OCI-LY1 (cell line): ENCODE measurements around the gene CXCL3.

ENCODE experiments used
- H2AFZ ChIP-seq: fragments of 200-600 bp; sonication (generic), shearing (Covaris generic); 2 replicates; pipeline ENCODE4 v1.6.0; 2014; ENCODE audit warnings: antibody characterized with exemption, mild to moderate bottlenecking, low read length
- H3F3A ChIP-seq: fragments of 200-600 bp; sonication (generic), shearing (Covaris generic); 2 replicates; pipeline ENCODE4 v1.6.0; 2014; ENCODE audit warnings: mild to moderate bottlenecking, antibody characterized with exemption, low read length, moderate library complexity; ENCODE audit not compliant: insufficient read depth
- H3K27ac ChIP-seq: fragments of 200-600 bp; sonication (generic); 2 replicates; pipeline ENCODE4 v1.5.1; 2014; ENCODE audit warnings: low read length, mixed run types, mild to moderate bottlenecking, low read depth; ENCODE audit not compliant: poor library complexity, severe bottlenecking
- H3K27me3 ChIP-seq: fragments of 200-600 bp; sonication (generic); 2 replicates; pipeline ENCODE4 v1.6.0; 2014; ENCODE audit warnings: antibody characterized with exemption, mild to moderate bottlenecking, low read length, moderate library complexity; ENCODE audit not compliant: insufficient read depth
- H3K36me3 ChIP-seq: fragments of 200-600 bp; sonication (generic); 2 replicates; pipeline ENCODE4 v1.6.1; 2014; ENCODE audit warnings: mild to moderate bottlenecking, antibody characterized with exemption, low read length, moderate library complexity, mixed read lengths; ENCODE audit not compliant: insufficient read depth
- H3K4me1 ChIP-seq: fragments of 200-600 bp; sonication (generic); 2 replicates; pipeline ENCODE4 v1.5.1; 2014; ENCODE audit warnings: mild to moderate bottlenecking, low read length, moderate library complexity; ENCODE audit not compliant: insufficient read depth, severe bottlenecking
- H3K4me2 ChIP-seq: fragments of 200-600 bp; sonication (generic), shearing (Covaris generic); 2 replicates; pipeline ENCODE4 v1.6.1; 2014; ENCODE audit warnings: low read length
- H3K4me3 ChIP-seq: fragments of 200-600 bp; sonication (generic); 2 replicates; pipeline ENCODE4 v1.5.1; 2014; ENCODE audit warnings: low read length, low read depth, mild to moderate bottlenecking, mixed read lengths; ENCODE audit not compliant: poor library complexity, severe bottlenecking
- H3K79me2 ChIP-seq: fragments of 200-600 bp; shearing (Covaris generic); 2 replicates; pipeline ENCODE4 v1.6.1; 2016; ENCODE audit warnings: mixed run types, low read length, mixed read lengths; ENCODE audit not compliant: insufficient read depth
- H3K9ac ChIP-seq: fragments of 200-600 bp; sonication (generic), shearing (Covaris generic); 2 replicates; pipeline ENCODE4 v1.6.1; 2014; ENCODE audit warnings: mild to moderate bottlenecking, low read length, mixed read lengths
- H3K9me2 ChIP-seq: fragments of 200-600 bp; sonication (generic), shearing (Covaris generic); 2 replicates; pipeline ENCODE4 v1.6.1; 2014; ENCODE audit warnings: low read depth, mild to moderate bottlenecking, low read length, mixed read lengths
- H3K9me3 ChIP-seq: fragments of 200-600 bp; shearing (Covaris generic); 2 replicates; pipeline ENCODE4 v1.6.1; 2014; ENCODE audit warnings: low read length, mixed read lengths
- H4K20me1 ChIP-seq: fragments of 200-600 bp; sonication (generic), shearing (Covaris generic); 2 replicates; pipeline ENCODE4 v1.6.0; 2016; ENCODE audit warnings: mild to moderate bottlenecking, low read length; ENCODE audit not compliant: insufficient read depth
- EZH2 ChIP-seq: fragments of 200-600 bp; sonication (generic), shearing (Covaris generic); IDR thresholded peaks from 2 replicates; pipeline ENCODE4 v1.8.0; 2017; ENCODE audit warnings: borderline replicate concordance, mixed run types, mild to moderate bottlenecking, antibody characterized with exemption, low read length, moderate library complexity, mixed read lengths
- TF ChIP-seq, protein P1 (sequence below): fragments of 200-600 bp; sonication (generic), shearing (Covaris generic); IDR thresholded peaks from 2 replicates; pipeline ENCODE4 v1.5.1; 2017; ENCODE audit warnings: mild to moderate bottlenecking, antibody characterized with exemption, low read length, moderate library complexity, mixed read lengths

CXCL3 gene

DNA sequence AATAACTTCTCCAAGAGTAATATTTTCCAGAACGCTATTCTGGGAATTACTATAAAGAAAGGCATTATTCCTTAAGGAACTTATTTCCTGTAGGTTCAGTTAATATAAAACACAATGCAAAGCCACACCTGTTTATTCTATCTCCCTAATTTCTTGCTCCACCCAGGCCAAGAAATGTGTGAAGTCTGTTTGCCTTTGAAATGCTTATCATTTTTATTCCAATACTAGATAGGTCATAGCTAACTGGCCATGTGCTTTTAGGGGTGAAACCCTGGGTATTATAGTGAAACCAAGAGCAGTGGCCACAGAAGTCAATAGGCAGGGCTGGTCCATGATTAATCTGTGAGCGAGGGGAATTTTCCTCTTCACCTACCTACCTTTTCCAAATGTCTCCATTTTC, 14.8 kb downstream of the CXCL3 start:
- H3K27ac ChIP-seq, result no peak overlapping the region
- H3K36me3 ChIP-seq, result no peaks in the 10 kb centered on the region
- H3K79me2 ChIP-seq, result no peaks in the 10 kb centered on the region
- H3K9me2 ChIP-seq, result no peaks in the 10 kb centered on the region
- H4K20me1 ChIP-seq, result no peaks in the 10 kb centered on the region
- no peak for TF ChIP-seq EZH2
- TF ChIP-seq, protein P1, sequence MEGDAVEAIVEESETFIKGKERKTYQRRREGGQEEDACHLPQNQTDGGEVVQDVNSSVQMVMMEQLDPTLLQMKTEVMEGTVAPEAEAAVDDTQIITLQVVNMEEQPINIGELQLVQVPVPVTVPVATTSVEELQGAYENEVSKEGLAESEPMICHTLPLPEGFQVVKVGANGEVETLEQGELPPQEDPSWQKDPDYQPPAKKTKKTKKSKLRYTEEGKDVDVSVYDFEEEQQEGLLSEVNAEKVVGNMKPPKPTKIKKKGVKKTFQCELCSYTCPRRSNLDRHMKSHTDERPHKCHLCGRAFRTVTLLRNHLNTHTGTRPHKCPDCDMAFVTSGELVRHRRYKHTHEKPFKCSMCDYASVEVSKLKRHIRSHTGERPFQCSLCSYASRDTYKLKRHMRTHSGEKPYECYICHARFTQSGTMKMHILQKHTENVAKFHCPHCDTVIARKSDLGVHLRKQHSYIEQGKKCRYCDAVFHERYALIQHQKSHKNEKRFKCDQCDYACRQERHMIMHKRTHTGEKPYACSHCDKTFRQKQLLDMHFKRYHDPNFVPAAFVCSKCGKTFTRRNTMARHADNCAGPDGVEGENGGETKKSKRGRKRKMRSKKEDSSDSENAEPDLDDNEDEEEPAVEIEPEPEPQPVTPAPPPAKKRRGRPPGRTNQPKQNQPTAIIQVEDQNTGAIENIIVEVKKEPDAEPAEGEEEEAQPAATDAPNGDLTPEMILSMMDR, result no peak
- no peak overlapping the region for H3K4me2 ChIP-seq
- H3K4me1 ChIP-seq, result no peaks in the 10 kb centered on the region
- no peak overlapping the region for H2AFZ ChIP-seq
- H3K9me3 ChIP-seq, result no peaks in the 10 kb centered on the region
- H3K27me3 ChIP-seq, result no peaks in the 10 kb centered on the region
- no peak overlapping the region for H3K4me3 ChIP-seq
- no peak overlapping the region for H3K9ac ChIP-seq
- H3F3A ChIP-seq, result no peaks in the 10 kb centered on the region

DNA sequence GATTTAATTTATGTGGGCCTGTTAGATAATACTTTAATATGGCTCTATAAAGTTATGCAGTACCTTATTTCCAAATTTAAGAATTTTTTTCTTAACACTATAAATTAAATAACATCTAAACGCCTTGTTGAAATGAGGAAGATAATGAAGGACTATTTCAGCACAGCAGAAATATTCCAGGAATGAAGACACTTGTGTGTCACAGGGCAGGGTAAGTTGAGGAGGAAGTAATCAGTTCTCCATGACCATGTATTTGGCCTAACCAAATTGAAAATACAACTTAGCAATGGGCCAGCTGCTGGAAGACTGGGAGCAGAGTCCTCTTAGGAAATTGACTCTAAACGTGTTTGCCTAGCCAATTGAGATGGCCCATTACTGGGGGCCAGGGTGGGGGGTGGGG, 16.9 kb downstream of the CXCL3 start:
- Histone ChIP-seq H3F3A (no peaks in the 10 kb centered on the region), H3K9me2 (no peaks in the 10 kb centered on the region), H4K20me1 (no peaks in the 10 kb centered on the region), H3K79me2 (no peaks in the 10 kb centered on the region), H3K9me3 (no peaks in the 10 kb centered on the region), H2AFZ (no peak overlapping the region), H3K9ac (no peak overlapping the region), H3K4me3 (no peak overlapping the region), H3K4me2 (no peak overlapping the region), H3K36me3 (no peaks in the 10 kb centered on the region), H3K4me1 (no peaks in the 10 kb centered on the region), H3K27me3 (no peaks in the 10 kb centered on the region), H3K27ac (no peak overlapping the region)
- TF ChIP-seq EZH2, result no peak

DNA sequence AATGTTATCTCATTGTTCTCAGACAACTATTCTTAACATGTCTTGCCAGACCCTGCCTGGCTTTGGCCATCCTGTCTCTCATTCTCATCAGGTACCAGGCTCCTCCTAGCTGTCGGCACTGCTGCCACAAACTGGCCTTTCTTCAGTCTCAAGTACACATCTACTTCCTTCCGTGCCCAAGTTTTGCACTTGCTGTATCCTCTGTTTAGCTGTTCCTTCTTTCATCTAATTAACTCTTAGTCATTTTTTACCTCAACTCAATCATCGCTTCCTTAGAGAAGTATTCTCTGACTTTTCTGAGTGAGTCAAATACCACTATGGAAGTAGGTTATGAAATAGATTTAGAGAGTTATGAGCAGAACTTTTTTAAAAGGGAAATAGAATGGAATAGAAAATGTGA, 19.7 kb downstream of the CXCL3 start:
- no peak overlapping the region for H3K9ac ChIP-seq
- TF ChIP-seq, protein P1, result no peak

DNA sequence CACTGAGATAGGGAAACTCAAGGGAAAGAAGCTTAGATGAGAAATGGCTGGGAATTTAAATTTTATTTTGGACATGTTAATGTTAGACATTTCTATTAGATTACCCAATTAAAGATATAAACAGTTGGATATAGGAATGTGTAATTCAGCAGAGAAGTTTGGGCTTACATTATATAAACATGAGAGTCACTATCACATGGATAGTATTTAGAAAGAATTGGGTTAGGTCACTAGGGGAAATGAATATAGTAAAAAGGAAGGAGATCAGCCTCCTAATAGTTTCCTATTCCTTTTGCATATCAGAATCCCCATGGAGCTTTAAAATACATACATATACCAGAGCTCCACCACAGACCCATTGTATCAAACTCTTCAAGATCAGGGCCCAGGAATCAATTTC, 20.4 kb downstream of the CXCL3 start:
- TF ChIP-seq EZH2, result no peak
- TF ChIP-seq, protein P1, result no peak
- Histone ChIP-seq H3K27me3 (no peaks in the 10 kb centered on the region), H3K4me1 (no peaks in the 10 kb centered on the region), H3K79me2 (no peaks in the 10 kb centered on the region), H3F3A (no peaks in the 10 kb centered on the region), H3K9me3 (no peaks in the 10 kb centered on the region), H3K36me3 (no peaks in the 10 kb centered on the region), H3K9ac (no peak overlapping the region), H2AFZ (no peak overlapping the region), H4K20me1 (no peaks in the 10 kb centered on the region), H3K4me3 (no peak overlapping the region), H3K27ac (no peak overlapping the region), H3K4me2 (no peak overlapping the region), H3K9me2 (no peaks in the 10 kb centered on the region)

More for the DNA sequence above, 19.7 kb downstream of the CXCL3 start:
- Histone ChIP-seq H3K27ac (no peak overlapping the region), H3K4me3 (no peak overlapping the region), H3K9me2 (no peaks in the 10 kb centered on the region), H3K9me3 (no peaks in the 10 kb centered on the region), H3F3A (no peaks in the 10 kb centered on the region), H2AFZ (no peak overlapping the region), H3K79me2 (no peaks in the 10 kb centered on the region), H3K4me1 (no peaks in the 10 kb centered on the region), H3K4me2 (no peak overlapping the region), H3K36me3 (no peaks in the 10 kb centered on the region), H3K27me3 (no peaks in the 10 kb centered on the region), H4K20me1 (no peaks in the 10 kb centered on the region)
